Stimulated activated CD4-positive, alpha-beta T cell treated with anti-CD3 and anti-CD28 coated beads, TNF-alpha, amount 100 ng/mL, for 48 hours (primary cell): ENCODE results near the gene SEC23IP.
"Not testable (repeated sequence)": the region's sequence is repeated elsewhere in the genome, so short reads cannot be mapped to it uniquely, and the experiment has no call there.

Experiments
- DNase-seq, 3 donors: peaks; one replicate each; pipeline ENCODE4 v3.0.0-alpha.2; 2020; ENCODE audit warnings: low read depth in 3 of 3

Gene SEC23IP

DNA sequence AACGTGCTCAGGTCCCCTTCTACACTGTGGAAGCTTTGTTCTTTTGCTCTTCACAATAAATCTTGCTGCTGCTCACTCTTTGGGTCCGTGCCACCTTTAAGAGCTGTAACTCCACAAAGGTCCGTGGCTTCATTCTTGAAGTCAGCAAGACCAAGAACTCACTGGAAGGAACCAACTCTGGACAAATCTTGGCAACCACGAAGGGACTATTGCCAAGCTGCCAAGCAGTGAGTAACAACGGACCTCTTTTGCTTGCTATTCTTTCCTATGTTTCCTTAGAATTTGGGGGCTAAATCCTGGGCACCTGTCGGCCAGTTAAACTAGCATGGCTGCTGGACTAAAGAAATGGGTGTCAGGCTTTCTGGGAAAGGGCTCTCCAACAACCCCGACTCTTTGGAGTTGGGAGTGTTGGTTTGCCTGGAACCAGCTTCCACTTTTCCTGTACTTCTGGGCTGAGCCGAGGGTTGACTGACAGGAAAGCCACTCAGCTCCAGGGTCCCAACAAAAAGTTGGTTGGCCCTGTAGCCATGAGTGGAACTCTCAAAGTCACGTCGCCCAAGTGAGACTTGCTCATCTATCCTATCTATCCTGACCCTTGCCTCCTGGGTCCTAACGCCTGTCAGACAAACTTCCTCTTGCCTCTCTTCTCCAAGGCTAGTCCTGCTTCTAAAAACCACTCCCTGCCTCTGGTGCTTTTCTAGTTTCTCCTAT is 8.5 kb upstream of the SEC23IP start:
- DNase-seq = not testable (repeated sequence)

DNA sequence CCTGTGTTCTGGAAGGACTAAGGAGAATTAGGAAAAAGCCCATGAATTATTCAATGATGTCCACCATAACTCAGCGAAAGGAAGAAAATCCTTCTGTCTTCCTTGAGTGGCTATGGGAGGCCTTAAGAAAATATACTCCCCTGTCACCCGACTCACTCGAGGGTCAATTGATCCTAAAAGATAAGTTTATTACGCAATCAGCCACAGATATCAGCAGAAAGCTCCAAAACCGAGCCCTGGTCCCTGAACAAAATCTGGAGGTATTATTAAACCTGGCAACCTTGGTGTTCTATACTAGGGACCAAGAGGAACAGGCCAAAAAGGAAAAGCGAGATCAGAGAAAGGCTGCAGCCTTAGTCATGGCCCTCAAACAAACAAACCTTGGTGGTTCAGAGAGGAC is 6.5 kb upstream of the SEC23IP start:
- not testable (repeated sequence) for DNase-seq

DNA sequence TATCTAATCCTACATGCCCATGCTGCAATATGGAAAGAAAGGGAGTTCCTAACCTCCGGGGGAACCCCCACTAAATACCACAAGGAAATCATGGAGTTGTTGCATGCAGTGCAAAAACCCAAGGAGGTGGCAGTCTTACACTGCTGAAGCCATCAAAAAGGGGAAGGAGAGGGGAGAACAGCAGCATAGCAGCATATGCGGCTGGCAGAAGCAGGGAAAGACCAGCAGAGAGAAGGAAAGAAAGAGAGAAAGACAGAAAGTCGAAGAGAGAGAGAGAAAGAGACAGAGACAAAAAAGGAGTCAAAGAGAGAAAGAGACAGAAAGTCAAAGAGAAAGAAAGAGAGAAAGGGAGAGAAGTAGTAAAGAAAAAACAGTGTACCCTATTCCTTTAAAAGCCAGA is 3.8 kb upstream of the SEC23IP start:
- not testable (repeated sequence) for DNase-seq

DNA sequence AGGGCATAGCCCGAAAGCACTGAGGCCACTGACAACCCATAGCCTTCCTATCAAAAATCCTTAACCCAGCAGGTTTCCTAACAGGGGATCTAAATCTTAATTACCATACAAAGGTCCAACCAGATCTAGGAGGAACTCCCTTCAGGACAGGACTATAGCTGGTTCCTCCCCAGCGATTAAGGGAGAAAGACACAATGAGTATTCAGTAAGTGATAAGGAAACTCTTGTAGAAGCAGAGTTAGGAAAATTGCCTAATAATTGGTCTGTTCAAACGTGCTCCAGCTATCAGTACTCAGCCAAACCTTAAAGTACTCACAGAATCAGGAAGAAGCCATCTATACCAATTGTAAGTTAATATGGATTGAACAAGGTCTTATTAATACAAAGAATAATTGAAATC is 3.3 kb upstream of the SEC23IP start:
- DNase-seq = not testable (repeated sequence)

DNA sequence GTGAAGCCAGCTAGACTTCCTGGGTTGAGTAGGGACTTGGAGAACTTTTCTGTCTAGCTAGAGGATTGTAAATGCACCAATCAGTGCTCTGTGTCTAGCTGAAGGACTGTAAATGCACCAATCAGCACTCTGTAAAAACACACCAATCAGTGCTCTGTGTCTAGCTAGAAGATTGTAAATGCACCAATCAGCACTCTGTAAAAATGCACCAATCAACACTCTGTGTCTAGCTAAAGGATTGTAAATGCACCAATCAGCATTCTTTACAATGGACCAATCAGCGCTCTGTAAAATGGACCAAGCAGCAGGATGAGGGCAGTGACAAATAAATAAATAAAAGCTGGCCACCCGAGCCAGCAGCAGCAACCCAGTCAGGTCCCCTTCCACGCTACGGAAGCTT is 2.2 kb upstream of the SEC23IP start:
- not testable (repeated sequence) for DNase-seq

DNA sequence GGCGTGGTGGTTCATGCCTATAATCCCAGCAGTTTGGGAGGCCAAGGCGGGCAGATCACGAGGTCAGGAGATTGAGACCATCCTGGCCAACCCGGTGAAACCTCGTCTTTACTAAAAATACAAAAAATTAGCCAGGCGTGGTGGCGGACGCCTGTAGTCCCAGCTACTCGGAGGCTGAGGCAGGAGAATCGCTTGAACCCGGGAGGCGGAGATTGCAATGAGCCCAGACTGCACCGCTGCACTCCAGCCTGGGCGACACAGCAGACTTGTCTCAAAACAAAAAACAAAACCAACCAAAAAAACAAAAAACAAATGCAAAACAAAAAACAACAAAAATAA is 712 bp upstream of the SEC23IP start:
- DNase-seq = not testable (repeated sequence)

DNA sequence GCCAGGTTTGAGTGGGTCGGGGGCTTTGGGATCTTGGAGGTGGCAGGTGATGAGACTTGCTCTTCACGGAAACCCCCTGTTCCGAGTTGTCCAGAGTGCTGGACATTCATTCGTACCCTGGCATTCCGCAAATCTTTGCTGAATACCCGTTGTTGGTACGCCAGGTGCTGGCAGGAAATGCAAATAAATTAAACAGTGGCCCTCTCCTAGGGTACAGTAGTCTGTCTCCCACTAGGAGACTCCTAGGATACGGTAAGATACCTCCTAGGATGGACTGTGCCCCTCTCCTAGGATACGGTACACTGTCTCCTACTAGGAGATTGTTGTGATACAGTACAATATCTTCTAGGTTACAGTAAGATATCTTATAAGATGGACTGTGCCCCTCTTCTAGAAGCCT is 544 bp downstream of the SEC23IP start:
- DNase-seq = no peak

DNA sequence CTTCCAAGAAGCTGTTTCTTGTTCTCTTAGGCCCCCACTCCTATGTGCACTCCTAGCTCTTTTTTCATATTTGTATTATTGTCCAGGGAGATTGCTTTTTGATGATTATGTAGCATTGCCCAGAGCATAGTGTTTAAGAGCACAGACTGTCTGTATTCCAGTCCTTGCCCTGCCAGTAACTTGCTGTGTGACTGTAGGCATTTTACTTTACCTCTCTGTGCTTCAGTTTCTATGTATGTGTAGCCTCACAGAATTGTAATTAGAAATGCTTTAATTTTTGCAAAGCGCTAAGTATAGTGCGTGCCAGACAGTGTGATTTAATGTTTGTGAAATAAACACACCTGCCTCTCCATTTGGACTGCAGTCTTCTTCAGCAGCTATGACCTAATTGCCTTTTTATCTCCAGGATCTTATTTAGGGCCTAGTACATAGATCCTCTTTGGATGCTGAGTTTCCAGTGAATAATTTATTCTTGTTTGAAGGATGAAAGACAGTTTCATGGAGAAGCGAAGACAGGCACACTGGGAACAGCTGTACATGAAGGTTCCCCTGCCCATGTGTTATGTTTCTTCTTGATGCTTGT is 1.4 kb downstream of the SEC23IP start:
- no peak for DNase-seq

DNA sequence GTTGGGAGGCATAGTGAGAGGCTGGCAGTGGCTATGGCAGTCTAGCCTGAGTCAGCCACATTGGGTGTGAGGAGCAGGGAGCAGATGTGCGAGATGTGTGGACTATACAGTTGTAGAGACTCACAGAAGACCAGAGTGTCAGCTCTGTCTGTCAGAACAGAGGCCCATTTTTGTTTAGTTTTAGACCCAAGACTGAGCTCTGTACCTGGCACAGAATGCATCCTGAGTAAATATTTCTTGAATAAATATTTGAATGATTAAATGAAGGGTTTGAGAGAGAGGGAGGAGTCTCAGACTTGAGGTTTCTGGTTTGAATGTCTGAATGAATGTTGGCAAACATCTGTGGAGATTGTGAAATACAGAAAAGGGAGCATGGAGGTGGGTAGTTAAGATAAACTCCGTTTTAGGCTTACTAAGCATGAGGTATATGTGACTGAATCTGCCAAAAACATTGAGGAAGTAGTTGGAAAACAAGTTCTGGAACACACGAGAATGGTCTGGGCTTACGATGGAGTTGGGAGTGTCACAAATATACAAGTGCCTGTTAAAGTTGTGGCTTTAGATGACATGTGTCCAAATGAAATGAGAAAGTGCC is 3.6 kb downstream of the SEC23IP start:
- no peak for DNase-seq

DNA sequence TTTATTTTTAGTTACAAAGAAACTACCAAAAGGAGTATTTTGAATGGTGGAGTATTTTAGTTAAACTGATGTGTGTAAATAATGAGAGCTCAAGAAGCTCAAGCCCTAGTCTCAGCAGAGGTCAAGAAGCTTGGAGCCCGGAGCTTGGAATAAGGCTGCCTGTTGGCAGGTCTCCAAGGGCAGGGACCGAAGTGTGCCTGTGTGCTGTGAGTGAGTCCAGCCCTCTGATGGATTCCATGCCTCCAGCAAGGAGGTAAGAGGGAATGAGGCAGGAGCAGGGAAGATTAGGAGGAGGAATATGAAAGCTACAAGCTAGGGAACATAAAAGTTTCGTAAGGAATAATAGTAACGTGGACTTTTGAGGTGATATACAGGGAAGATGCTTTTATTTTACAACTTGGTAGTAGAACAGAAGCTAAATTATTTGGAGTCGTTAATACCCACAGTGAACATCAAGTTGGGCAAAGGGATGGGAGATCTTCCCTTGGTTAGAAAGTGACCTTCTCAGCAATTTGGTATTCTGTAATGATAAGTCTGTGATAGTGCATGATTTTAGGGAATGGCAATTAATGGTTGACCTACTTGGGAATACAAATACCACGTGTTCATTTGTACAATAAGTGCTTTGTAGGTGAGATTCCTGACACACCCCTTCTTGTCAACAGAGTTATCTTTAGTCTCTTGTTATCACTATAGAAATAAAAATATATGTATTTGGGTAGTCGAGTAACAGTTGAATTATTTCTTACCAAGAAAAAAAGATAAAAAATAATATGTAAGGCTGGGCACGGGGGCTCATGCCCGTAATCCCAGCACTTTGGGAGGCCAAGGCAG is 4.6 kb downstream of the SEC23IP start:
- no peak for DNase-seq

DNA sequence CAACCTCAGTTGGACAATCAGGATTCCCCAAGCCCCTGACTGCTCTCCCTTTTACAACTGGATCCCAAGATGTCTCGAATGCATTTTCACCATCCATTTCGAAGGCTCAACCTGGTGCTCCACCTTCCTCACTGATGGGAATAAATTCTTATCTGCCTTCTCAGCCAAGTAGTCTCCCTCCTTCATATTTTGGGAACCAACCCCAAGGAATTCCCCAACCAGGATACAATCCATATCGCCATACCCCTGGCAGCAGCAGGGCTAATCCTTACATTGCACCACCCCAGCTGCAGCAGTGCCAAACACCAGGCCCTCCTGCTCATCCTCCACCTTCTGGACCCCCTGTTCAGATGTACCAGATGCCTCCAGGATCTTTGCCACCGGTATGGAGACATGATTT is 6.0 kb downstream of the SEC23IP start:
- DNase-seq = no peak

DNA sequence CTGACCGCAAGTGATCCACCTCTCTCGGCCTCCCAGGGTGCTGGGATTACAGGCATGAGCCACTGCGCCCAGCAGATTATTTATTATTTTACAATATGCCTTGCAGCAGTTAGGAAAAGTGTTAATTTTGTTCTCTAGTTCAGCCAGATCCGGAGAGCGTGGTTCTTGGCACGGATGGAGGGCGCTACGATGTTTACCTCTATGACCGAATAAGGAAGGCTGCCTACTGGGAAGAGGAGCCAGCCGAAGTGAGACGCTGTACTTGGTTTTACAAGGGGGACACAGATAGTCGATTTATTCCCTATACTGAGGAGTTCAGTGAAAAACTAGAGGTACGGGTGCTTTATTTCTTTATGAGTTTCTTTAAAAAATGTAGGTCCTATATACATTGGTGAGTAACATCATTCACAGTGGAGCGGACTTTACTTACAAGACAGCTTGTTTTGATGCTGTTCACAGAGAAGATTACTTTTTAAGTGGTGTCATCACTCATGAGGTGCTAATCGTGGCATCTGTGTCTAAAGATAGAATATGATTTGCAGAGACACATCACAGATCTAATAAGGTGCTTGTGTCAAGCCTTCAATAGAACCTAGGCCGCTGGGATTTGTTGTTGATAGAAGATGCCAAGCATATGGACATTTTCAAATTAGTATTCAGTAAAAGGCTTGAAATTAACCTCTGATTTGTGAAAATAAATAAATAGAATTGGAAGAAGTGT is 11.6 kb downstream of the SEC23IP start:
- no peak for DNase-seq

DNA sequence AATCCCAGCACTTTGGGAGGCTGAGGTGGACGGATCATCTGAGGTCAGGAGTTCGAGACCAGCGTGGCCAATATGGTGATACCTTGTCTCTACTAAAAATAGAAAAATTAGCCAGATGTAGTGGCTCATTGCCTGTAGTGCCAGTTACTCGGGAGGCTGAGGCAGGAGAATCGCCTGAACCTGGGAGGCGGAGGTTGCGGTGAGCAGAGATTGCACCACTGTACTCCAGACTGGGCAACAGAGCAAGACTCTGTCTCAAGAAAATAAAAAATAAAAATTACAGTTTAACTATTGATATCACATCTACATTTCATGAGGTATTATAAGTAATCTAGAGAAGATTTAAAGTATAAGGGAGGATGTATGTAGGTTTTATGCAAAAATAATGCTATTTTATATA is 15.2 kb downstream of the SEC23IP start:
- not testable (repeated sequence) for DNase-seq

DNA sequence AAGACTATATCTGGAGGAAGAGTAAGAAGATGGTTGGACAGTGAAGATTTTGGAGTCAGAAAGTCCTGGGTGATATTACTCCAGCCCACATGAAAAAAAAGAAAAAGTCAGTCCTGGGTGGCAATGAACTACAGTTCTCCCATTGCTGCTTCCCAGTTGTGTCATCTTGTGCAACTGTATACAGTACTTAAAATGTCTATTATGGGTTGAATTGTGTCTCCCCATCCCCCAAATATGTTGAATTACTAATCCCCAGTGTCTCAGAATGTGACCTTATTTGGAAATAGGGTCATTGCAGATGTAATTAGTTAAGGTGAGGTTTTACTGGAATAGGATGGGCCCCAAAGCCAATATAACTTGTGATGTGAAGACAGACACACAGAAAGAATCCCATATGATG is 15.6 kb downstream of the SEC23IP start:
- no peak for DNase-seq

DNA sequence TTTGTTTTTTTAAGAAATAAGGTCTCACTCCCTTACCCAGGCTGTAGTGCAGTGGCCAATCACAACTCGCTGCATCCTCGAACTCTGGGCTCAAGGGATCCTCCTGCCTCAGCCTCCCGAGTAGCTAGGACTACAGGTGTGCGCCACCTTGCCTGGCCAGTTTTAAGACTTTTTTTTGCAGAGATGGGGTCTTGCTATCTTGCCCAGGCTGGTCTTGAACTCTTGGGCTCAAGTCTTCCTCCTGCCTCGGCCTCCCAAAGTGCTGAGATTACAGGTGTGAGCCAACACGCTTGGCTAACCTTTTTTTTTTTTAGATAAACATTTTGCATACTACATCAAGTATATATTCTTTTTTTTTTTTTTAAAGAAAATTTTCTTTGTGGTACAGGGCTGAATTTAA is 18.2 kb downstream of the SEC23IP start:
- no peak for DNase-seq

DNA sequence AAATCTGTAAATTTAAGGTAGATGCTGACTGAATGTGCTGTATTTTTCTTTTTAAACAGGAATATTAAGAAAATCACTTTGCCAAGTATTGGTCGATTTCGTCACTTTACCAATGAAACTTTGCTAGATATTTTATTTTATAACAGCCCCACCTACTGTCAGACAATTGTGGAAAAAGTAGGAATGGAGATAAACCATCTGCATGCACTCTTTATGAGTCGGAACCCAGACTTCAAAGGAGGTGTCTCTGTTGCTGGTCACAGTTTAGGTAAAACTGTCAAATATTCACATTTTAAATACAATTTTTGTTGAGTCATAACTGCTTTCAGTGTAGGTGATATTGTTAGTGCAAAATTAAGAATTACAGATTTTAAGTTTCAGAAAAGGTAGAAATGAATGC is 25.2 kb downstream of the SEC23IP start:
- no peak for DNase-seq

DNA sequence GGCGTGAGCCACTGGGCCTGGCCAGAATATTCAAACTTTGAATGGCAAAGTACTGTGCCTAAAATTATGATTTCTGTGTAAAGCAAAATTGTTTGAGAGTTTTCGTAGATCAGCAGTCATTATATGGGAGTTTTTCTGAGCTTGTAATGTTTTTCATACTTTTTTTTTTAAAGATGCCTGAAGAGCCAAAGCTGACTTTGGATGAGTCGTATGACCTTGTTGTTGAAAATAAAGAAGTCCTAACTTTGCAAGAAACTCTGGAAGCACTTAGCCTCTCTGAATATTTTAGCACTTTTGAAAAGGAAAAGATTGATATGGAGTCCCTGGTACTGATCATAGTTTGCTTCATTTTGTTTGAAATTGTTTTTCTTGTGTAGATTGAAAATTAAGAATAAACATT is 26.7 kb downstream of the SEC23IP start:
- DNase-seq = no peak

DNA sequence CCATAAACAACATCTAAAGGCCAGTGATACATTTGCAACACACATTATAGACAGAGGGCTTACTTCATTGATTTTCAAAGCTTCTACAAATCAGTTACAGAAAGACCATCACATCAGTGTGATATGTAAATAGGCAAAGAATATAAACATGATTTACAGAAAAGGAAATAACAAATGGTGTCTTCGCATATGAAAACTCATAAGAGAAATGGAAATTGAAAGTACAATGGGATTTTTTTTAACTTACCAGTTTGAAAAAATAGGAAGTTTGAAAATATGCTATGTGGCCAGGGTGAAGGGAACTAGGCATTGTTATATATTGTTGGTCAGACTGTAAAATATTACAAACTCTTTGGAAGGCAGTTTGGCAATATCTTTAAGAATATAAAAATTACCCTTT is 27.3 kb downstream of the SEC23IP start:
- DNase-seq = no peak

DNA sequence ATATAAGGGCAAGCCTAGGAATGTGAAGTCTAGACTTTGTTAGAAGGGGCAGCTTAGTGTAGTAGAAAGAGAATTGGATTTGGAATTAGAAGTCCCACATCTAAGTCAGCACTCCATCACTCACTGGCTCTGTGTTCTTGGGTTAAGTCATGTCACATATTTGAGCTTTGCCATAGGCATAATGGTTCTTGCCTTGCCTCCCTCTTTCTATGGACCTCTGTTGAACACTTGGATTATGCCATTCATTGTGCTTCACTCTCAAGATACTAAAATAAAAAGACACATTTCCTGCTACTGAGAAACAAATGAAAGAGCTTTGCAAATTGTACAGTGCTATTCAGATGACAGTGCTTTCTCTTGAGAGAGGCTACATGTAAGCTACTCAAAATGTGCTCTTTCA is 35.9 kb downstream of the SEC23IP start:
- DNase-seq = no peak

DNA sequence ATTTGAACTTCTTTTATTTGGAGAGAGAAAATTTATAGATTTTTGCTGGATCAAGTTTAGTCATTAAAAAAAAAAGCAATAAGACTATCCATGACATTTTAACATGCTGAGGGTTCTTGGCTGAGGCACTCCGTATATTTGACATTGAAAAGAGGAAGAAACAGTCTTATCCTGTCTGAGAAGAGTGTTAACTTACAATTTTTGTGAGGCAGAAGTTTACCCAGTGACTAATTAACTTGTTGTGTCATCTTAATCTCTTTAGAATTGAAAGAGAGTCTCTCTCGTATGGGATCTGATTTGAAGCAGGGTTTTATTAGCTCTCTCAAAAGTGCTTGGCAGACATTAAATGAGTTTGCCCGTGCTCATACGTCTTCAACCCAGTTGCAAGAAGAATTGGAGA is 39.3 kb downstream of the SEC23IP start:
- DNase-seq = no peak

DNA sequence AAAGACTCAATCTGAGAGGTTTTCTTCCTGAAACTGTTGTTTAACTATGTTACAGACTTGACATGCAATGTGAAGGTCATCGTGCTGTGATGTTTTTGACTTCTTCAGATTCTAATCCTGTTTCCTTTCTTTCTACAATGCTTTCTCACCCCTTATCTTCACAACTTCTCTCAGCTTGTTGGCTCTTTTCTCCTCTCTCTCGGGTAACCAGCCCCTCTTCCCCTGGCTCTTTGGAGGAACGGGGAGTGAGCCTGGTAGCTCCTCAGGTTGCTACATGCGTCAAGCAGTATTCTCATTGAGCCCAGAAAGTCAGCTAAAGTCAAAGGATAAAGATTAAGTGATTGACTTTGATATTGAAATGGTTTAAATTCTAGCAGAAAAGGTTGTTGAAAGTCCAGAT is 40.1 kb downstream of the SEC23IP start:
- no peak for DNase-seq

DNA sequence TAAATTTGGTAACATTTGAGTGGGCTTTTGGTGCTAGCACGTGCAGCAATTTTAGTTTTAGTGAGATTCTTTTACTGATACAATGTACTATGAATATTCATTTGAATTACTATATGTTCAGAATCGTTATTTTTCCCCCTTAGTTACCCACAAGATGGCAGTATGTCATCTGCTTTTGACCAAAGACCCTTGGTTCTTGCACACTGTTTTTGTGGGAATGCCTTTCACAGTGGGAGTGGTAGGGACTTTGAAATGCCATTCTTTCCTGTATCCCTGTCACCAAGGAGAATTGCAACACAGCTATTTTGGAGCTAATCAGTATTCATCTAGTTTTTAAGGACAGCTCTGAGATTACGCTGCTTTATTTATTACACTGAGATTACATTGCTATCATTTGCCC is 40.6 kb downstream of the SEC23IP start:
- no peak for DNase-seq
